Fibroblast of lung (primary cell): ENCODE data around the gene EFNA2. TPM values are rescaled to one million over a fixed set of nuclear protein-coding genes. Genes with fewer than 3 reads are reported as not detected.
A peak's percentile ranks its signal among the peaks of the same experiment; 100 is the strongest.

Source experiments
- DNase-seq, 2 donors: peaks; one replicate each; pipeline versions ENCODE4 v3.0.0 to v3.0.0-alpha.2; 2010; ENCODE audit warnings: low read depth in 2 of 2
- H2AFZ ChIP-seq: 2 replicates; pipeline ENCODE4 v1.5.1; 2012; ENCODE audit warnings: low read length, control low read depth, inconsistent platforms
- H3K27ac ChIP-seq: 2 replicates; pipeline ENCODE4 v1.5.1; 2011; ENCODE audit warnings: low read length, control low read depth; ENCODE audit not compliant: insufficient read depth
- H3K27me3 ChIP-seq: 2 replicates; pipeline ENCODE4 v1.5.1; 2011; ENCODE audit warnings: mild to moderate bottlenecking, low read length; ENCODE audit not compliant: control insufficient read depth, insufficient read depth
- H3K36me3 ChIP-seq: 2 replicates; pipeline ENCODE4 v1.5.1; 2011; ENCODE audit warnings: low read length; ENCODE audit not compliant: control insufficient read depth, insufficient read depth
- H3K4me1 ChIP-seq: 2 replicates; pipeline ENCODE4 v1.5.1; 2011; ENCODE audit warnings: low read length; ENCODE audit not compliant: control insufficient read depth, insufficient read depth; ENCODE audit errors: extremely low read depth
- H3K4me2 ChIP-seq: 2 replicates; pipeline ENCODE4 v1.5.1; 2011; ENCODE audit warnings: low read length, control low read depth; ENCODE audit not compliant: insufficient read depth; ENCODE audit errors: extremely low read depth
- H3K4me3 ChIP-seq, 4 experiments: fragments of 200-600 bp in 1 of 4; sonication (generic) in 1 of 4; replicated peaks in 1 of 4; 2 replicates each; pipeline ENCODE4 v1.5.1; 2011 to 2016; ENCODE audit warnings: low read length in 4 of 4, low read depth in 3 of 4, mild to moderate bottlenecking in 3 of 4, control low read depth in 2 of 4, inconsistent platforms in 1 of 4, mixed read lengths in 1 of 4; ENCODE audit not compliant: insufficient read depth in 1 of 4; ENCODE audit errors: control extremely low read depth in 1 of 4
- H3K79me2 ChIP-seq: 2 replicates; pipeline ENCODE4 v1.5.1; 2012; ENCODE audit warnings: mild to moderate bottlenecking, low read length, inconsistent platforms; ENCODE audit not compliant: control insufficient read depth, insufficient read depth
- H3K9ac ChIP-seq: 2 replicates; pipeline ENCODE4 v1.5.1; 2011; ENCODE audit warnings: mild to moderate bottlenecking, low read length, control low read depth; ENCODE audit not compliant: insufficient read depth
- H3K9me3 ChIP-seq: 2 replicates; pipeline ENCODE4 v1.5.1; 2012; ENCODE audit warnings: low read depth, low read length; ENCODE audit not compliant: control insufficient read depth, insufficient read depth
- H4K20me1 ChIP-seq: 2 replicates; pipeline ENCODE4 v1.5.1; 2011; ENCODE audit warnings: low read length; ENCODE audit not compliant: control insufficient read depth, insufficient read depth; ENCODE audit errors: extremely low read depth
- EZH2 ChIP-seq: IDR thresholded peaks from 2 replicates; pipeline ENCODE4 v1.5.1; 2012; ENCODE audit warnings: low read length, control low read depth, mild to moderate bottlenecking; ENCODE audit errors: missing control alignments
- polyA plus RNA-seq, 2 donors: library from polyadenylated mRNA; depleted of rRNA in 1 of 2; stranded (reverse) in 1 of 2; unstranded in 1 of 2; fragments of >200 nt; gene quantifications; 2 replicates each; pipeline ENCODE4 v1.2.1, GENCODE V29; 2011 to 2012; ENCODE audit warnings: missing spikeins in 1 of 2
- total RNA-seq: library from RNA; depleted of rRNA; stranded (reverse); fragments of >200 nt; gene quantifications from 2 replicates; pipeline ENCODE4 v1.2.1, GENCODE V29; 2014
- TF ChIP-seq, protein P1 (sequence below), 2 donors: IDR thresholded peaks in 1 of 2; conservative IDR thresholded peaks in 1 of 2; 1 replicate in 1 of 2; 2 replicates in 1 of 2; pipeline ENCODE4 v1.5.1; 2011 to 2012; ENCODE audit warnings: low read length in 2 of 2, control low read depth in 1 of 2, inconsistent platforms in 1 of 2, low read depth in 1 of 2, mild to moderate bottlenecking in 1 of 2

The EFNA2 gene
- total and polyA plus RNA-seq, 2 donors (not counting 1 experiment from before 2014, with no cell fraction given), result 0.17 TPM; not detected in 1

DNA sequence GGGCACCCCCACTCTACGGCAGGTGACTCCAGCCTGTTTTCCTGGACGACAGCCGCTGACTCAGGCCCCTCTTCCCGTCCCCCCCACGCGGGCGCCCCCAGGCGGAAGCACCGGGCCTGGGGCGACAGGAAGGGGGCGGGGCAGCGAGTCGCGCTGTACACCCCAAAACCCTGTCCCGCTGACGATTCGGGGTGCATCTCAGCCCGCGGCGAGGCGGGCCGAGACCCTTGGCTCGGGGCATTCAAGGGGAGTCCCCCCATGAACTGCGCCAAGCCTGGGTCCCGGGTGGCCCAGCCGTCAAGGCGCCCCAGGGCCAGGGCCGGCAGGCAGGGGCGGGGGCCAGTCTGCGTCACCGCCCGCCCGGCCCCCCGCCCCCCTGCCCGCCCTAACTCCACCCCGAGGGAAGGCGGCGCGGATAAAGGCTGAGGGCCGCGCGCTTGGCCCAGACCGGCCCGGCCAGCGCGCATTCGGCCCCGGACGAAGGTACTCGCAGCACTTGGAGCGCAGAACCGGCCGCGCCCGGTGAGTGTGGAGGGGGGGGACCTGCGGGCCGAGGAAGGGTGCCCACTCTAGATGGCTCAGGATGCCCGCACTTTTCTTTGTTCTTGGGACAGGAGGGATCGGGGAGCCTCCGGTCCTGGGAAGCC lies 37.4 kb upstream of the EFNA2 start, which contains the start of gene MIDN:
Gene MIDN, plus strand, starts transcription at position 445 of the 647 bp plus-strand sequence. CDS start 1,714 bp downstream, outside the sequence.
- peak; percentile 86 to 90 for DNase-seq
- TF ChIP-seq EZH2, result no peak
- TF ChIP-seq, protein P1, sequence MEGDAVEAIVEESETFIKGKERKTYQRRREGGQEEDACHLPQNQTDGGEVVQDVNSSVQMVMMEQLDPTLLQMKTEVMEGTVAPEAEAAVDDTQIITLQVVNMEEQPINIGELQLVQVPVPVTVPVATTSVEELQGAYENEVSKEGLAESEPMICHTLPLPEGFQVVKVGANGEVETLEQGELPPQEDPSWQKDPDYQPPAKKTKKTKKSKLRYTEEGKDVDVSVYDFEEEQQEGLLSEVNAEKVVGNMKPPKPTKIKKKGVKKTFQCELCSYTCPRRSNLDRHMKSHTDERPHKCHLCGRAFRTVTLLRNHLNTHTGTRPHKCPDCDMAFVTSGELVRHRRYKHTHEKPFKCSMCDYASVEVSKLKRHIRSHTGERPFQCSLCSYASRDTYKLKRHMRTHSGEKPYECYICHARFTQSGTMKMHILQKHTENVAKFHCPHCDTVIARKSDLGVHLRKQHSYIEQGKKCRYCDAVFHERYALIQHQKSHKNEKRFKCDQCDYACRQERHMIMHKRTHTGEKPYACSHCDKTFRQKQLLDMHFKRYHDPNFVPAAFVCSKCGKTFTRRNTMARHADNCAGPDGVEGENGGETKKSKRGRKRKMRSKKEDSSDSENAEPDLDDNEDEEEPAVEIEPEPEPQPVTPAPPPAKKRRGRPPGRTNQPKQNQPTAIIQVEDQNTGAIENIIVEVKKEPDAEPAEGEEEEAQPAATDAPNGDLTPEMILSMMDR (conservative IDR thresholded peaks at IDR 0.05 in 1 of 2, IDR thresholded peaks at IDR 0.05 in 1 of 2; ENCODE audit: low read depth in 1 of 2, low read length in 2 of 2), result peak; percentile 15 to 22
- Histone ChIP-seq H3K4me3 (peak within 1 kb of the TSS; percentile 60 to 75 (median 66)), H3K27me3 (no peaks in the 10 kb centered on the region), H3K27ac (peak within 1 kb of the TSS; percentile 98), H3K36me3 (peaks cover 18% of the 10 kb centered on the region), H3K9me3 (no peaks in the 10 kb centered on the region), H3K4me2 (peak within 1 kb of the TSS; percentile 71), H3K4me1 (peaks cover 21% of the 10 kb centered on the region), H3K79me2 (peaks cover 43% of the 10 kb centered on the region), H4K20me1 (no peaks in the 10 kb centered on the region), H3K9ac (peak within 1 kb of the TSS; percentile 97), H2AFZ (no peak within 1 kb of the TSS)

DNA sequence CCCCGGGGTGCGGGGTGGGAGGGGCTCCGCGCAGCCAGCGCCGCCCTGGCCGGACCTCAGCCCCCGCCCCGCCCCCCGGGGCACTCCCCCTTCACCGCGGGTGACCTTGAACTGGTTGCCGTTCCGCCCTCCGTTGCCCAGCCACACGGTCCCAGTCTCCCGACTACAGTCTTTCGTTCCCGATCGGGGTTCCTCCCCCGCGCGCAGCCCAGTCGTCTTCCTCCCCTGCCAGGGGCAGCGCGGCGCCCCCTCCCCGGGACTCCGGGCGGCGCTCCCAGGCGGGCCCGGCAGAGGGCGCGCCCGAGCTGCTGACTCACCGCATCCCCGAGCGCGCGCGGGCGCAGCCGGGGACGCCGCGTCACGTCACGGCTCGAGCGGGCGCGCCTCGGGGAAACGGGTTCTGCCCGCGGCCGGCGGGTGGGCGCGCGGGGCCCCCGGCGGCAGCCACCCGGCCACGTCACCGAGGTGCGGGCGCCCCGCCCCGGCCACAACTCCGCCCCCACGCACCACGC lies 36.8 kb upstream of the EFNA2 start:
- Histone ChIP-seq H3K4me3 (peak overlapping the region; percentile 60 to 75 (median 66)), H3K27me3 (no peaks in the 10 kb centered on the region), H3K27ac (peak overlapping the region; percentile 98), H3K9ac (peak overlapping the region; percentile 97), H4K20me1 (no peaks in the 10 kb centered on the region), H3K4me1 (peaks cover 19% of the 10 kb centered on the region), H3K4me2 (no peak overlapping the region), H3K36me3 (peaks cover 21% of the 10 kb centered on the region), H2AFZ (no peak overlapping the region), H3K79me2 (peaks cover 46% of the 10 kb centered on the region), H3K9me3 (no peaks in the 10 kb centered on the region)
- TF ChIP-seq, protein P1 (conservative IDR thresholded peaks at IDR 0.05 in 1 of 2, IDR thresholded peaks at IDR 0.05 in 1 of 2; ENCODE audit: low read depth in 1 of 2, low read length in 2 of 2), result peak; percentile 30 to 64
- TF ChIP-seq EZH2, result no peak
- DNase-seq, result peak in 1 of 2 donors; percentile 76

DNA sequence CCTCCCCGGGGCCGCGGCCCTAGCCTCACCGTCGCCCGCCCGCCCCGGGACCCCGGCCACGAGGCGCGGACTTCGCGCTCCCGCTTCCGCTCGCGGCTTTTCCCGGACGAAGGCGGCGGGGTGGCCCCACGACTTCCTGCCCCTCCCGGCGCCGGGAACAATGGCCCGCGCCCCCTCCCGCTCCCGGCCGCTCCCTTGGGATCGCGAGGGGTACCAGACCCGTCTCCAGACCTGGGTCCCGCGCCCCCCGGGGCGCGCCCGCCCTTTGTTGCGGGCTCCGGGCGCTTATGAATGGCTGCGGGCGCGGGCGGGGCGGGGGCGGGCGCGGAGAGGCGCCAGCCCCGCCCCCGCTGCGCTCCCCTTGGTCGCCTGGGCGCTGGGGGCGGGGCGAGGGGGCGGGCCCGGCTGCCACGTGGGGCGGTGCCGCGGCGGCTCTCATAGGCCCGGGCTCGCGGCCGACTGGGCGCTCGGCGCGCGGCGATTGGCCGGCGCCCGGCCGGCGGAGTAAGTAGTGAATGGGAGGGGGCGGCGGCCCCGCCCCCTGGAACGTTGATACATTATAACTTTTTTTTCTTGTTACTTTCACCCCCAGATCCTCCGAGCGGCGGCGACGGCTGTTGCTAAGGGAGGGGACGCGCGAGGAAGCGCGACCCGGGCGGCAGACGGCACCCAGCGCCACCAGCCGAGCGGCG lies 36.2 kb upstream of the EFNA2 start:
- Histone ChIP-seq H2AFZ (no peak overlapping the region), H3K9me3 (no peaks in the 10 kb centered on the region), H3K4me1 (peaks cover 25% of the 10 kb centered on the region), H3K4me2 (no peak overlapping the region), H4K20me1 (no peaks in the 10 kb centered on the region), H3K4me3 (peak overlapping the region in 3 of 4 experiments; percentile 52 to 92 (median 75)), H3K79me2 (peaks cover 48% of the 10 kb centered on the region), H3K27me3 (no peaks in the 10 kb centered on the region), H3K36me3 (peaks cover 25% of the 10 kb centered on the region), H3K9ac (peak overlapping the region; percentile 97), H3K27ac (peak overlapping the region; percentile 98)
- TF ChIP-seq, protein P1 (conservative IDR thresholded peaks at IDR 0.05 in 1 of 2, IDR thresholded peaks at IDR 0.05 in 1 of 2; ENCODE audit: low read depth in 1 of 2, low read length in 2 of 2), result no peak
- no peak for TF ChIP-seq EZH2
- peak; percentile 91 to 97 for DNase-seq
